ENCODE data around the gene MRTO4. TPM values are rescaled to one million over a fixed set of nuclear protein-coding genes. Genes with fewer than 3 reads are reported as not detected.
"Not testable (repeated sequence)": the region's sequence is repeated elsewhere in the genome, so short reads cannot be mapped to it uniquely, and the experiment has no call there.

MRTO4 gene
- total and polyA plus RNA-seq, 4 donors = 13.9 to 59.1 (median 35.7) TPM

DNA sequence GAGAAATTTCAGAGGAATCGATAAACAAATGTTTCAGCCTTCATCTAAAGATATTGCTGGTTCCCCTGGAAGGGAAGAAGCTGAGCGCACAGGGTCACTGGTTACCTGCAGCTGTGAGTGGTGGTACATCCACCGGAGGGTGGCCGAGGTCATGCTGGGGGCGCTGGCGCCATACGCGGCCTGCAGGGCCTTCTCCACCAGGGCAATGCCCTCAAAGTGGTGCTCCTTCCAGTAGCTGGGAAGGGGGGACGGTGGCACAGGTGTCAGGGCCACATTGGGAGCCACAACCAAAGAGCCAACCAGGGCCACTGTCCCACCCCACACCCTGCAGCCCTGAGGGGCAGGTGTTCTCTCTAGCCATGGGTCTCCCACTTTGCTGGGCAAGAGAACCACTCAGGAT, 32.3 kb downstream of the MRTO4 start:
- WGBS, 2 donors = 97 to 98% methylated on average over 9 of the region's 9 CpGs
- Histone ChIP-seq H3K27ac (ENCODE audit: low read depth in 1 of 2, low read length in 1 of 2) (no peak overlapping the region), H3K9ac (ENCODE audit: insufficient read depth in 1 of 2, low read length in 2 of 2) (no peak overlapping the region), H3K4me1 (ENCODE audit: control insufficient read depth in 5 of 5, insufficient read depth in 5 of 5, low read length in 5 of 5) (peaks cover 0 to 3% (median 2%) of the 10 kb centered on the region in 5 donors), H3K4me3 (no peak overlapping the region), H3K27me3 (ENCODE audit: control insufficient read depth in 3 of 3, insufficient read depth in 3 of 3, low read length in 2 of 3) (no peaks in the 10 kb centered on the region), H3K36me3 (ENCODE audit: control insufficient read depth in 4 of 4, insufficient read depth in 4 of 4, low read length in 4 of 4) (peaks cover 0 to 2% (median 0%) of the 10 kb centered on the region in 4 donors), H3K9me3 (ENCODE audit: control insufficient read depth in 4 of 4, insufficient read depth in 3 of 4, low read length in 3 of 4) (no peaks in the 10 kb centered on the region)
- no peak for TF ChIP-seq CTCF (IDR thresholded peaks at IDR 0.05; ENCODE audit: control extremely low read depth, extremely low read depth)
- no peak for DNase-seq
- ATAC-seq (ENCODE audit: insufficient read depth, low FRiP score) = no peak

DNA sequence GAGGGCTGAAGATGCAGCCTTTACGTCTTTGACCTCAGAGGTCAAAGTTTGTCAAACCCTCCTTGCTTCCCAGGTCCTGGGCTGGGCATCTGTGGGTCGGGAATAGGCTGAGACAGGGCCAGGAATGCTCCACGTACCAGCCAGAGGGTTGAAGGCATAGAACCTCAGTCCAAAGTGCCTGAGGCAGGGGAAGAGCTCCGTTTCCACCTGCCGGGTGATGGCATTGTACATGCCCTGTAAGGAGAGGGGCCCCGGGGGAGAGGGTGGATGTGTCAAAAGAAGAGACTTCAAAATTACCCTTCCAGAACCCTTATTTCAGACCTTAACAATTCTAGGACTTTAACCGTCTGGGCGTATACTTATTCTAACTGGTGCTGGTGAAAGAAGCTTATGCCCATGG, 33.3 kb downstream of the MRTO4 start:
- ATAC-seq (ENCODE audit: insufficient read depth, low FRiP score) (no peak), DNase-seq (no peak)
- no peak for TF ChIP-seq CTCF (IDR thresholded peaks at IDR 0.05; ENCODE audit: control extremely low read depth, extremely low read depth)
- H3K27me3 ChIP-seq (ENCODE audit: control insufficient read depth in 3 of 3, insufficient read depth in 3 of 3, low read length in 2 of 3) = peaks cover 0 to 4% (median 0%) of the 10 kb centered on the region in 3 donors
- H3K4me3 ChIP-seq = no peak overlapping the region
- peaks cover 0 to 2% (median 0%) of the 10 kb centered on the region in 4 donors for H3K36me3 ChIP-seq (ENCODE audit: control insufficient read depth in 4 of 4, insufficient read depth in 4 of 4, low read length in 4 of 4)
- WGBS, 2 donors = 89 to 90% methylated on average over 8 of the region's 8 CpGs
- H3K4me1 ChIP-seq (ENCODE audit: control insufficient read depth in 5 of 5, insufficient read depth in 5 of 5, low read length in 5 of 5) = peaks cover 0 to 6% (median 4%) of the 10 kb centered on the region in 5 donors
- no peak overlapping the region for H3K9ac ChIP-seq (ENCODE audit: insufficient read depth in 1 of 2, low read length in 2 of 2)
- peaks cover 0 to 2% (median 0%) of the 10 kb centered on the region in 4 donors for H3K9me3 ChIP-seq (ENCODE audit: control insufficient read depth in 4 of 4, insufficient read depth in 3 of 4, low read length in 3 of 4)
- no peak overlapping the region for H3K27ac ChIP-seq (ENCODE audit: low read depth in 1 of 2, low read length in 1 of 2)

GRCh38 chr1:19285366-19285765, 33.8 kb downstream of the MRTO4 start:
- H3K4me1 ChIP-seq (ENCODE audit: control insufficient read depth in 5 of 5, insufficient read depth in 5 of 5, low read length in 5 of 5); H3K27ac ChIP-seq (ENCODE audit: low read depth in 1 of 2, low read length in 1 of 2); H3K36me3 ChIP-seq (ENCODE audit: control insufficient read depth in 4 of 4, insufficient read depth in 4 of 4, low read length in 4 of 4); H3K9ac ChIP-seq (ENCODE audit: insufficient read depth in 1 of 2, low read length in 2 of 2); H3K27me3 ChIP-seq (ENCODE audit: control insufficient read depth in 3 of 3, insufficient read depth in 3 of 3, low read length in 2 of 3); ATAC-seq (ENCODE audit: insufficient read depth, low FRiP score); DNase-seq; H3K9me3 ChIP-seq (ENCODE audit: control insufficient read depth in 4 of 4, insufficient read depth in 3 of 4, low read length in 3 of 4); H3K4me3 ChIP-seq: not testable (repeated sequence)
- WGBS, 2 donors = 89 to 93% methylated on average over 3 of the region's 3 CpGs

- ATAC-seq (ENCODE audit: insufficient read depth, low FRiP score); DNase-seq; H3K27me3 ChIP-seq (ENCODE audit: control insufficient read depth in 3 of 3, insufficient read depth in 3 of 3, low read length in 2 of 3); H3K9me3 ChIP-seq (ENCODE audit: control insufficient read depth in 4 of 4, insufficient read depth in 3 of 4, low read length in 3 of 4); H3K27ac ChIP-seq (ENCODE audit: low read depth in 1 of 2, low read length in 1 of 2); H3K4me1 ChIP-seq (ENCODE audit: control insufficient read depth in 5 of 5, insufficient read depth in 5 of 5, low read length in 5 of 5); H3K4me3 ChIP-seq; H3K36me3 ChIP-seq (ENCODE audit: control insufficient read depth in 4 of 4, insufficient read depth in 4 of 4, low read length in 4 of 4); H3K9ac ChIP-seq (ENCODE audit: insufficient read depth in 1 of 2, low read length in 2 of 2): not testable (repeated sequence)
- 74 to 92% methylated on average over 3 of the region's 3 CpGs for WGBS, 2 donors
Measured at GRCh38 chr1:19285807-19286206, 34.2 kb downstream of the MRTO4 start.
